DOHH2 (cell line): ENCODE results near the gene CCNG2.

Experiments used
- H3F3A ChIP-seq: fragments of 200-600 bp; sonication (generic), shearing (Covaris generic); 2 replicates; pipeline ENCODE4 v1.6.0; 2016; ENCODE audit warnings: antibody characterized with exemption, mild to moderate bottlenecking; ENCODE audit not compliant: control insufficient read depth, insufficient read depth
- H3K27ac ChIP-seq: fragments of 200-600 bp; sonication (generic); 2 replicates; pipeline ENCODE4 v1.5.1; 2014; ENCODE audit warnings: low read depth, mild to moderate bottlenecking, low read length, moderate library complexity
- H3K27me3 ChIP-seq: fragments of 200-600 bp; sonication (generic); 2 replicates; pipeline ENCODE4 v1.6.1; 2014; ENCODE audit warnings: mild to moderate bottlenecking, low read length, mixed read lengths; ENCODE audit not compliant: control insufficient read depth
- H3K36me3 ChIP-seq: fragments of 200-600 bp; sonication (generic); 2 replicates; pipeline ENCODE4 v1.6.1; 2014; ENCODE audit warnings: mild to moderate bottlenecking, low read length, moderate library complexity, mixed read lengths; ENCODE audit not compliant: control insufficient read depth
- H3K4me1 ChIP-seq: fragments of 200-600 bp; sonication (generic); 2 replicates; pipeline ENCODE4 v1.6.1; 2014; ENCODE audit warnings: mild to moderate bottlenecking, low read length, mixed read lengths; ENCODE audit not compliant: control insufficient read depth
- H3K4me2 ChIP-seq: fragments of 200-600 bp; sonication (generic); 2 replicates; pipeline ENCODE4 v1.6.0; 2014; ENCODE audit warnings: mild to moderate bottlenecking, low read length, moderate library complexity
- H3K4me3 ChIP-seq: fragments of 200-600 bp; sonication (generic); 2 replicates; pipeline ENCODE4 v1.5.1; 2014; ENCODE audit warnings: mild to moderate bottlenecking, low read length, mixed read lengths
- H3K79me2 ChIP-seq: fragments of 200-600 bp; sonication (generic); 2 replicates; pipeline ENCODE4 v1.6.1; 2014; ENCODE audit warnings: mild to moderate bottlenecking, low read length, mixed read lengths; ENCODE audit not compliant: control insufficient read depth
- H3K9me2 ChIP-seq: fragments of 200-600 bp; sonication (generic); replicated peaks from 2 replicates; pipeline ENCODE4 v1.6.1; 2014; ENCODE audit warnings: mild to moderate bottlenecking, low read length, mixed read lengths; ENCODE audit not compliant: control insufficient read depth
- H3K9me3 ChIP-seq: fragments of 200-600 bp; sonication (generic); 2 replicates; pipeline ENCODE4 v1.6.1; 2014; ENCODE audit warnings: antibody characterized with exemption, low read length, mixed read lengths; ENCODE audit not compliant: control insufficient read depth, insufficient read depth
- H4K20me1 ChIP-seq: fragments of 200-600 bp; sonication (generic); 2 replicates; pipeline ENCODE4 v1.6.0; 2014; ENCODE audit warnings: low read depth, mild to moderate bottlenecking, antibody characterized with exemption, low read length, moderate library complexity; ENCODE audit not compliant: control insufficient read depth, insufficient read depth
- CTCF ChIP-seq: fragments of 200-600 bp; sonication (generic); IDR thresholded peaks from one replicate; pipeline ENCODE4 v1.5.1; 2014; ENCODE audit warnings: antibody characterized with exemption, mild to moderate bottlenecking, low read depth, low read length; ENCODE audit not compliant: poor library complexity, severe bottlenecking
- EZH2phosphoT487 ChIP-seq: fragments of 200-600 bp; sonication (generic); IDR thresholded peaks from 2 replicates; pipeline ENCODE4 v1.6.1; 2017; ENCODE audit warnings: borderline replicate concordance, mild to moderate bottlenecking, antibody characterized with exemption, low read length, moderate library complexity, mixed read lengths

The CCNG2 gene

GRCh38 chr4:77126809-77127208, 30.2 kb upstream of the CCNG2 start:
- Histone ChIP-seq H3K27me3 (no peaks in the 10 kb centered on the region), H3K4me3 (peak overlapping the region; percentile 18), H3K9me2 (no peaks in the 10 kb centered on the region), H3K27ac (peak overlapping the region; percentile 83), H3K79me2 (no peaks in the 10 kb centered on the region), H3K9me3 (no peaks in the 10 kb centered on the region), H3K4me2 (peak overlapping the region; percentile 59), H4K20me1 (no peaks in the 10 kb centered on the region), H3K4me1 (peaks cover 50% of the 10 kb centered on the region), H3K36me3 (no peaks in the 10 kb centered on the region), H3F3A (peaks cover 7% of the 10 kb centered on the region)
- no peak for TF ChIP-seq CTCF
- TF ChIP-seq EZH2phosphoT487 = no peak

GRCh38 chr4:77127215-77127614, 29.8 kb upstream of the CCNG2 start:
- H3K79me2 ChIP-seq = no peaks in the 10 kb centered on the region
- H3K27me3 ChIP-seq = no peaks in the 10 kb centered on the region
- no peaks in the 10 kb centered on the region for H3K9me3 ChIP-seq
- peak overlapping the region; percentile 18 for H3K4me3 ChIP-seq
- peak overlapping the region; percentile 59 for H3K4me2 ChIP-seq
- H3F3A ChIP-seq = peaks cover 7% of the 10 kb centered on the region
- no peaks in the 10 kb centered on the region for H3K9me2 ChIP-seq
- H3K4me1 ChIP-seq = peaks cover 50% of the 10 kb centered on the region
- TF ChIP-seq EZH2phosphoT487 (no peak), CTCF (no peak)
- H3K27ac ChIP-seq = peak overlapping the region; percentile 83
- H4K20me1 ChIP-seq = no peaks in the 10 kb centered on the region
- H3K36me3 ChIP-seq = no peaks in the 10 kb centered on the region

DNA sequence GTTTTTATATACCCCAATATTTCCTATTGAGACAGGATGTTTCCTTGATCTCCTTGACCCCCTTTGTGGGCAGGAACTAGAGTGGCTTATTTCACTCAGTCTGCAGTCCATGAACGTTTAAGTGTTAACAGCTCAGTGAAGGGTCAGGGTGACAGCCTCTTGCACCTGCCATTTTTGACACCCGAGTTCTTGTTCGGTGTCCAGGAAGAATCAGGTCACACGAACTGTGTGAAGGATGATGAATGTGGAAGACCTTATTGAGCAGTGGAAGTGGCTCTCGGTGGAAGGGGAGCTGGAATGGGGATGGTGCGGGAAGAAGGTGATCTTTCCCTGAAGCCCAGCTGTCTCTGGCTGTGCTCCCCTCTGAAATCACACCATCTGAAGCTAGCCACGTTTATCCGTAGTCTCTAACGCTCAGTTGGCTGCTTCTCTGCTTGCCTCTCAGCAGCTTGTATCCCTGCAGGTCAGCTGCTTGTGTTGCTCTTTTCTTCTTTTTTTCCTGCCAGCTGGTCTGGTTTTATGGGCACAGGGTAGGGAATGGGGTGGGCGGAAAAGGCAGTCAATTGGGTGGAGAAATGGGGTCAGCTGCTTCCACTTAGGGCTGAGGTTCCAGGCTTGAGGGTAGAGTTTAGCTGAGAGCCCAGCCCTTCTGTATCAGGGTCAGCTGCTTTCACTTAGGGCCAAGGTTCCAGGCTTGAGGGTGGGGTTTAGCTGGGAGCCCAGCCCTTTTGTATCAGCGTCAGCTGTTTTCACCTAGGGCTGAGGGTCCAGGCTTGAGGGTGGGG, 29.0 kb upstream of the CCNG2 start:
- Histone ChIP-seq H3K4me1 (peaks cover 50% of the 10 kb centered on the region), H4K20me1 (no peaks in the 10 kb centered on the region), H3K27ac (peak overlapping the region; percentile 83), H3K9me3 (no peaks in the 10 kb centered on the region), H3K4me2 (peak overlapping the region; percentile 59), H3K27me3 (no peaks in the 10 kb centered on the region), H3F3A (peaks cover 7% of the 10 kb centered on the region), H3K4me3 (peak overlapping the region; percentile 18), H3K79me2 (no peaks in the 10 kb centered on the region), H3K9me2 (no peaks in the 10 kb centered on the region), H3K36me3 (no peaks in the 10 kb centered on the region)
- TF ChIP-seq EZH2phosphoT487 = no peak
- TF ChIP-seq CTCF = no peak
